Neural cell (in vitro differentiated cells): ENCODE data around the gene SARS2.

Experiments used
- POLR2AphosphoS5 ChIP-seq: IDR thresholded peaks from 2 replicates; pipeline ENCODE4 v1.6.1; 2012
- TF ChIP-seq, protein P1 (sequence below): fragments of 450-650 bp; IDR thresholded peaks from 2 replicates; pipeline ENCODE4 v1.5.1; 2014; ENCODE audit warnings: antibody characterized with exemption, mild to moderate bottlenecking, moderate library complexity; ENCODE audit not compliant: poor library complexity, severe bottlenecking

DNA sequence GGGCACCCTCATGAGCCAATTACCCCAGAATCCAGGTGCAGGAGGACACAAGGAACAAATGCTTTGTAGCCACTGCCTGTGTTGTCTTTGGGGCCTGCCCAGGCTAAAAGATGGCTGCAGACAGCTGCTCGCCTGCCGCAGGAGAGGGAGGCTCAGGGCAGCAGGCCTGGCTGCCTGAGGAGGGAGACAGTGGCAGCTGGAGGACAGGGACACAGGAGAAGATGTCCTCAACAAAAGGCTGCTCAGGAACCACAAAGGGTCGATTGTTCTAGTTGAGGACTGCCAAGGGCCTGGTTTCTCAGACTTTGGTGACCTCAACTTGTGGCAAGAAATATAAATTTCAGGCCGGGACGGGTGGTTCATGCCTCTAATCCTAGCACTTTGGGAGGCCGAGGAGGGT, 38.8 kb downstream of the SARS2 start:
- TF ChIP-seq, protein P1, sequence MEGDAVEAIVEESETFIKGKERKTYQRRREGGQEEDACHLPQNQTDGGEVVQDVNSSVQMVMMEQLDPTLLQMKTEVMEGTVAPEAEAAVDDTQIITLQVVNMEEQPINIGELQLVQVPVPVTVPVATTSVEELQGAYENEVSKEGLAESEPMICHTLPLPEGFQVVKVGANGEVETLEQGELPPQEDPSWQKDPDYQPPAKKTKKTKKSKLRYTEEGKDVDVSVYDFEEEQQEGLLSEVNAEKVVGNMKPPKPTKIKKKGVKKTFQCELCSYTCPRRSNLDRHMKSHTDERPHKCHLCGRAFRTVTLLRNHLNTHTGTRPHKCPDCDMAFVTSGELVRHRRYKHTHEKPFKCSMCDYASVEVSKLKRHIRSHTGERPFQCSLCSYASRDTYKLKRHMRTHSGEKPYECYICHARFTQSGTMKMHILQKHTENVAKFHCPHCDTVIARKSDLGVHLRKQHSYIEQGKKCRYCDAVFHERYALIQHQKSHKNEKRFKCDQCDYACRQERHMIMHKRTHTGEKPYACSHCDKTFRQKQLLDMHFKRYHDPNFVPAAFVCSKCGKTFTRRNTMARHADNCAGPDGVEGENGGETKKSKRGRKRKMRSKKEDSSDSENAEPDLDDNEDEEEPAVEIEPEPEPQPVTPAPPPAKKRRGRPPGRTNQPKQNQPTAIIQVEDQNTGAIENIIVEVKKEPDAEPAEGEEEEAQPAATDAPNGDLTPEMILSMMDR, result no peak
- no peak for TF ChIP-seq POLR2AphosphoS5
